Measurements from ENCODE around the gene BCL11B.

The BCL11B gene

DNA sequence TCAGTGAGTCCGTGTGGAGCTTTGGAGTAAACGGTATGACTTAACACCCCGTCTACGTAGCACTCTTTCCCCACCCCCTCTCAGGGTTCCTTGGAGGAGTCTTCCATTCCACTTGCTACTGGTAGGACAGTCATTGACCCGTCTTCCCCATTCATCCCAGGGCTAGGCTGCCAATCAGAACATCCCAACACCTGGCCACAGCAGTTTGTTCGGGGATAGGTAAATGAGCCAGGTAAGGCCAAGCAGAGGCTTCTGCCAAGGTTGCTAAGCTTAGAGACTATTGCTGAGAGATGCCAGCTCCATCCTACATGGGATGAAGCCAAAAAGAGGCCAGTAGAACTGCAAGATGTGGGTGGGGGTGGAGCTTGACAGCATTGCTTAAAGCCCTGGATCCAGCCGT is 130.8 kb downstream of the BCL11B start:
- H3K4me3 ChIP-seq (ENCODE audit: low read depth, low read length) = no peak overlapping the region

DNA sequence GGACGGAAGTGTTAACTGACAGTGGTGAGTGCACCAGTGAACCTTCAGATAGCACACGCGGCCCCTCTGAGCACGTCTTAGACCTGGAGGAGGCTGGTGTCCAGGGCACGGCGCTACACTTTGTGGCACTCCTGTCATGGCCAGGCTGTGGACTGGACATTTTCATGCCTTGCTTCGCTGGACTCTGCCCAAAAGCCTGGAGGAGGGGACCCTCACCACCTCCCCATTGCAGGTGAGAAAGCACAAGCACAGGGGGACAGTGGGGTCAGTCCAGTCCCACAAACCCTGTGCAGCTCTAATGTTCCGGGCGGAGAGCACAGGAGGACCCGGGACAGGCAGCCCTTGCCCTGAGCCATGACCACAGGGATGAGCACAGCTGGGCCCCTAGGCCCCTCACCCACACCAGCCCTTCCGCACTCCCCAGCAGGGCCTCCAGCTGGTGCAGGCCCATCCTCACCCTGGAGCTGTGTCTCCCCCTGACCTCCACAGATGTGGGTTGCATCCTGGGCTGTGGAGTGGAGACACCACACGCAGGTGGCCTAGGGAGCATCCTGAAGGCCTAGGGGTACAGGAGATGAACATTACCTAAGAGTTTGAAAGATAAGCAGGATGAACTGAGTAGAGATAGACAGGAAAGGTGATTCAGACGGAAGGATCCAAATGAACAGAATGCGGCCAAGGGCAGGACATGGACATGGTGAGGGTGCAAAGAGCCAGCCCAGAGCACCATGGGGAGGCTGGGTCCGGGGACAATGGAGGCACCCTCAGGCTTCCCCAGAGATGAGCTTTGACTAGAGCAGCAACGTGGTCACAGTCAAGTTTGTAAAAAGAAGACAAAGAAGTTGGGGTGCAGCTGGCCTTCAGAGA is 132.8 kb downstream of the BCL11B start:
- H3K4me3 ChIP-seq (ENCODE audit: low read depth, low read length) = no peak overlapping the region

DNA sequence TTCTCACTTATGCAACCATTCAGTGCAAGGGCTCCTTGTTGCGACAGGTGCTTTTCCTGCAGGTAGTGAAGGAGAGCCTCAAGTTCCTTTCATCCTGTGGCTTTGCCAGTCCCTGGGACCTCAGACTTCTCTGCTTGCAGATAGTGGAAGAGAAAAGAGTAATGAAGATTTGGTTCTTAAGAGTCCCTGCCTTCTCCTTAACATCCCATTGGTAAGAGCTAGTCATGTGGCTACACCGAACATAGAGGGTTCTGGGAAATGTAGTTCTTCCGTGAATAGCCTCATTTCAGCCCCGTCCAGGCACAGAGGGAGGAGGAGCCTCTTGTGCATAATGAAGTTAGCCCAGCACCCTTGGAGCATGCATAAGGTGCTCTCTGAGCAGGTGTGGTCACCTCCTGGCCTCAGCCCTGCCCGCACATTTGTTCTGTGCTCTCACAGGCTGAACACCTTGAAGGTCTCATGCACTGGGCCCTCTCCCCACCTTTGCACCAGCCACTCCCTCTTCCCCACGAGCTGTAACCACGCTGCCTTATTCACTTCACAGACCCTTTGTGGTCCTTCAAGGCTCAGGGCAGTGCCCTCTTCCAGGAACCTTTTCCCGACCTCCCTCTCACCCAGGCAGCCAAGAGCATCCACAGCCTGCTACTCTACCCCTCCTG is 134.0 kb downstream of the BCL11B start:
- H3K4me3 ChIP-seq (ENCODE audit: low read depth, low read length) = no peak overlapping the region

DNA sequence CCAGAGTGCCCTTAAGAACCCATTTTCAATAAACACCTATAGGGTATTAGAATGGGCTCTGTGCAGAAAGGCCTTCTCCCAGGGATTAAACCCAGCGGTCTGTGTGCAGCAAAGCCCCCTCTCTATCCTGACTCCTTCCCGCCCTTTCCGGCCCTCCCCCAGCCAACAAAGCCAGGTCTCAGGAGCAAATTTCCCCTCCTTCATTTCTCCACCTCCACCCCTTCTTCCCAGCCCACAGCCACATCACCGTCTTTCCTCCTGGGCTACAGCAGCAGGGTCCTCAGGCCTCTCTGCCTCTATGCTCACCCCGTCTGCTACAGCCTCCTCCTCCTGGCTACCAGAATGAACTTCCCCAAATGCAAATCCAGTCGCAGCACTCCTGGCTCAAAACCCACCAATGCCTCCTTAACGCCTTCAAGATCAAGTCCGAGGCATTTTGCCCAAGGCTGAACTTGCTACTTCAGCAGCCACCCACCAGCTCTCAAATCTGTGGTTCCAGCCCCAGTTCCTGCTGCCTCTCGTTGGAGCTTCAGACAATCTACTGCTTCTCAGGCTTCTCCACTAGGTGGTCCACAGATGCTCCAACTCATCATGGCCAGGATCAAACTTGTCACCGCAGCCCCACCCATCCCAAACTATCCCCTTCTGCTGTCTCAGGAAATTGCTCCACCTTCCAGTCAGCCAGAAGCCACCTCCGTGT is 134.8 kb downstream of the BCL11B start:
- no peak overlapping the region for H3K4me3 ChIP-seq (ENCODE audit: low read depth, low read length)

DNA sequence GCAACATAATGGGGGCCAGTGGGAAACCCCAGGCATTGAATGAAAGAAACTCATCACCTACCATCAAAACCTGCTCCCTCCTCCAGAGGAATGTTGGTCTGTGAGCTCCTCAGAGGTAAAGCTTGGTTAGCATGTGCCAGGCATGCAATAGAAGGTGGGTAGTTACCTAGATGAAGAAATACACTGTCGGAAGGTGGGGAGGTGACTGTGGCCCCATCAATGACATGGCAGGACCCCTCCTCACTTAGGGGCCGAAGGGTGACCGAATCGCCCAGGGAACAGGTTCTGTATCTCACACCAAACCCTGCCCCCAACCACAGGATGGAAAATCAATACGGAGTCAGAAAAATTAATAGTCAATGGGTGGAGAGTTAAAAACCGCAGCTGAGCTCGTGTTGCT is 135.6 kb downstream of the BCL11B start:
- no peak overlapping the region for H3K4me3 ChIP-seq (ENCODE audit: low read depth, low read length)

DNA sequence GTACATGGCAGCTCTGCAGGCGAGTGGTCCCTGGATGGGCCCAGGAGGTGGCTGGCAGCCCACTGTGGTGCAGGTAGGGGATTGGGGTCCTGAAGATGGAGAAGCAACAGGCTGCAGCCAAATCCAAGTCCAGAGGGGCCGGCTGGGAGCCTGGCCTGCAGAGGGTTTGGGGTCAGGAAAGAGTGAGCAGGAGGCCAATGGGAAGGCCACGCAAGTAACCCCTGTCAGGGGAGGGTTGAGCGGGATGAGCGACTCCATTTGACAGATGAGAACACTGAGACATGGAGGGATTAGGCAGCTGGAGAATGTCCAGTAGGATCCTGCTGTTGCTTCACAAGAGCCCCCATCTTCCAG is 136.0 kb downstream of the BCL11B start:
- H3K4me3 ChIP-seq (ENCODE audit: low read depth, low read length) = no peak overlapping the region

DNA sequence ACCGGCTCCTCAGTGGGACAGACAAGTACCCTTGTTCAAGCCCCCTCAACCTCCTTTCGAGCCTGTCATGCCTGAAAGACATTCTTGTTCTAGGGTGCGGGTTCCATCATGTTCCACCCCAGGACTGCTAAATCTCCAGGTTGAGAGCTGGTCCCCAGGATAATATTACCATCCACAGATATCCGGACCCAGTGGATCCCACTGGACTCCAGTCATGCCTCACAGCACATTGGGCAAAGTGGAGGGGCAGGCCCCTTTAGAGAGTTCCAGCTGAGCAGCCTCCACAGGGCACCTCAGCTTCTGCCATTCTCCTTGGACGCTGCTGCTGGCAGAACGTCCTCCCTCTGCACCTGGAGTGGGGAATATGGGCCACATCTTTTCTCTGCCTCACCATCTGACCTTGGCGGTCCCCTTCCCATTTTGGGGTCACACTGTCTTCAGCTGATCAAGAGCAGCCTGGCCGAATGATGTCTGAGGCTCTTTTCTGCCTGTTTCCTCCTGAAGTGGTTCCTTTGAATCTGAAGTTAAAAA is 137.4 kb downstream of the BCL11B start:
- no peak overlapping the region for H3K4me3 ChIP-seq (ENCODE audit: low read depth, low read length)

DNA sequence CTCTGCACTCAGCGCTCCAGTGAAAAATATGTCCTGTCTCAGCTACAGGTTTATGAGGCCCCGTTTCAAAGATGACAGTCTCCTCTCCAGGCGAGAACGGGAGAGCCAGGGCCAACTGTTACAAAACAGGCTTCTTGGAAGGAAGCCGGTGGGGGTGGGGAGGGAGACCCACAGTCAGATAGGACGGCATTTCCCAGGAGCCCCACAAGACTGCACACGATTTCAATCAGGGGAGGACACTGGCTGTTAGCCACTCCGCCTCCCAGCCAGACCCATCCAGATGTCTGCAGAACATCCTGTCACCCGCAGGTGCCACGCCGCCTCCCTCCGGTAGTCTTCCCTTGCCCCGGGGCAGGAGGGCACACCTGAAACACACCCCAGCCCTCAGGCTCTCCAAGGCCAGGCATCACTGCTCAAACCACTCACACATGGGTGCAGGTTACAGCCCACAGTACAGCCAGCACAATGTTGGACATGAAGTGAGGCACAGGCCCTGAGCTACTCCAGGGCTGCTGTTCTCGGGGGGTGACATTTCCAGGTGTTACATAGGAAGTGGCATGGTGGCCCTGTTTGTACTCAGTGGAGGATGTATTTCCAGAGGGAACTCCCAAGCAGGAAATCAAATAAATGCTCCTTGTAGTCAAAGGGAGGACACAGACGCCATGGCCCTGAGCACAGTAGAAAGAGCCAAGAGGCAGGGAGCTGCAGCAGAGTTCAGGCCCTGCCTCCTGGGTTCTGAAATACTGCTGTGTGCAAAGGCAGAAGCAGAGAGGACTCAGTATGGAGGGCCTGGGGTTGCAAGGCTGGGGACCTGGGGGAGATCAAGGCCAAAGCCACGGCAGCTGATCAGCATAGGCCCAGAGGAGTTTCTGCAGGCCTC is 138.1 kb downstream of the BCL11B start:
- no peak overlapping the region for H3K4me3 ChIP-seq (ENCODE audit: low read depth, low read length)

DNA sequence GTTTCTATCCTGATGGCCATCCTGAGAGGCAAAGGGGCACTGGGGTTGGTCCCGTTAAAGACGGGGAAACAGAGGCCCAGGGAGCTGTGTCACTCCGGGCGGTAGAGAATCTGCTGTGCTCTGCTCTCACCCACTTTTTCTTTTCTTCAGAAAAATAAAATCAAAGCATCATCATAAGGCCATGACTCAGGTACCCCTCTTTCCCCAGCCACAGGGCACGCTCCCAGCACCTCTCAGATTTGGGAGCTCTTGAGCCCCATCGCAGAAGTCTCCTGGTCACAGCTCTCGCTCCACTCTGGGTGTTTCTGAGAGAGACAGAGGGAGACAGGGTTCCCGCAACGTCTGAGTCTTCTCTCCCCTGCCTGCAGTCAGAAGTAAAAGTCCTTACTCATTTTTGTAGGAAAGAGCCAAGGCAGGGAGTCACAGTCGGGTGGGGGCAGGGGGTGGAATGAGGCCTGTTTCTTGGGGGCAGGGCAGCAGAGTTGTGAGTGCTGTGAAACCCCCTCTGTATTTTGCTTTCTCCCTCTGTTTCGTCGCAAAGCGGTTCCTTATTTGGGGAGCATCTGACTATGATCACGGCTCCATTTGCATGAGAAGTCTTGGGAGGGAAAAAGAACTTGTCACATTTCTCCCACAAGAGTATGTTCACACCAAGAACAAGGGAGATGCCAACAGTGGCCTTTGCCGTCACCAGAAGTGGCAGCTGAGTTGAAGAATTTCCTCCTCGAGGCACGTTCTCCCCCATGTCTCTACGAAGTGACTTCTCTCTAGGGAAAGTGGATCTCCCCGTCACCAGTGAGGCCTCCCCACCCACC is 139.0 kb downstream of the BCL11B start:
- no peak overlapping the region for H3K4me3 ChIP-seq (ENCODE audit: low read depth, low read length)

DNA sequence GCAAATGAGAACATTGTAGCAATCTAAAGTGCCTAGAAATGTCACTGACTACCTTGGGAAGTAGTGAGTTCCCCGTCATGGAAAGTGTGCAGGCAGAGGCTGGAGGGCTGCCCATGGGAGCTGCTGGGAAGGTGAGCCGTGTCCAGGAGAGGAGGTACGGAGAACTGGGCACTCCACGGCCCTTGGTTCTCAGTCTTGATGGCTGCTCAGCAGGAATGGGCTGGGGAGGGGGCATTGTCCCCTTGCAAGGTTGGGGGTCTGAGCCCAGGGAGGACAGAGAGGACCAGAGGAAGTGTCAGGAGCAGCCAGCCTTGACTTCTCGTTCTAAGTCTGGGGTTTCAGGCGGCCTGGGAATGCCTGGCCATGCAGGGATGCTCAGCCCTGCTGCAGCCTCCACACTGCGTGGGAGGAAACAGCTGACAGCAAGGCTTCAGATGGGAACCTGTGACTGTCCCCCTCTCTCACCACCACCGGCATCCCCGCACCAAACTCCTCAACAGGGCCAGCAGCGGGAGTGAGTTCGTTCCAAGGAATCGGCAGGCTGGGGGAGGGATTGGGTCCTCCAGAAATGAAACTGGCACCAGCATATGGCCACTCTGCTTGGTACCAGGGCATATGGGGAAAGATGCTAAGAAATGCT is 140.2 kb downstream of the BCL11B start:
- H3K4me3 ChIP-seq (ENCODE audit: low read depth, low read length) = no peak overlapping the region

DNA sequence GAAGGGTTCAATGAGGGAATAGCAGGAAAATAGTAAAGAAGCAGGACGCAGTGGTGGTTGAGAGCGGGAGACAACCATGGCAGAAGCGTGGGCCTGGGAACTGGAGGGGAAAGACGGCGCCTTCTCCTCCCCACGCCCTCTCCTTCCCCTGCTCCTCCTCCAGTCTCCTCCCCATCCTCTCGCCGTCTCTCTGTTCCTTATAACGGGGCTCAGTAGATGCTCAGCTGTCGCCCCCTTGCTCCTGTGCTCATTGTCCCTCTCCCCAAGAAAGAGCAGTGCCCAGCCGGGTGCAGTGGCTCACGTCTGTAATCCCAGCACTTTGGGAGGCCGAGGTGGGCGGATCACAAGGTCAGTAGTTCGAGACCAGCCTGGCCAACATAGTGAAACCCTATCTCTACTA is 142.0 kb downstream of the BCL11B start:
- no peak overlapping the region for H3K4me3 ChIP-seq (ENCODE audit: low read depth, low read length)

DNA sequence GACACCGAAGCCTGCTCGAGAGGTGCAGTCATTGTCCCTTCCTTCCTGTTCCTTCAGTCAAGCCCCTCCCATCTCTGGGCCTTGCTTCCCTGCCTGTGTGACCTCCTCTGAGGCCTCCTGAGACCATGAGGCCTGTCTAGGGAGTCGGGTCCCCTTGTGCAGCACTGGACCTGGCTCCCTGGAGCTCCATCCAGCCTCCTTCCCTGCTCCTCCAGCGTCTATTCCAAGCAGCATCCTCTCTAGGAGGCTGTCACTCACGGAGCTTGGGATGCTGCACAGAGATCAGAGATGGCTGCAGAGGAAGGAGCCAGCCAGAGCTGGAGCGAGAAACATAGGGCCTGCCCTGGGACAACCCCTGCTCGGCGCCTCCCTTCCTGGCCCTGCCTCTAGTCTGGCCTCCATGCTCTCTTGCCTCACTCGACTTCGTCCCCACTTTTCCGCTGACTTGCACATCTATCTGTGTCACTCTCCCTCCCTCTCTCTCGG is 142.7 kb downstream of the BCL11B start:
- no peak overlapping the region for H3K4me3 ChIP-seq (ENCODE audit: low read depth, low read length)

DNA sequence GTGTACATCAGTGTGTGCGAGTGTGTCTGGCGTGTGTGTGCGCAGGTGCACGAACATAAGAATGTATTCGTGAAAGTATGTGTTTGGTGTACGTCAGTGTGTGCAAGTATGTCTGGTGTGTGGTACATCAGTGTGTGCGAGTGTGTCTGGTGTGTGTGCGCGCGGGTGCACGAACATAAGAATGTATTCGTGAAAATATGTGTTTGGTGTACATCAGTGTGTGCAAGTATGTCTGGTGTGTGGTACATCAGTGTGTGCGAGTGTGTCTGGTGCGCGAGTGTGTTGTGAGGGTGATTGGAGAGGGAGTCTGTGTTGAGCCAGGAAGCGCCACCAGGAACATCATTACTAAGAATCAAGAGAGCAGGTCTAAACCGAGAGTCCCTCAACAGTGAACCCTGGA is 143.8 kb downstream of the BCL11B start:
- no peak overlapping the region for H3K4me3 ChIP-seq (ENCODE audit: low read depth, low read length)

DNA sequence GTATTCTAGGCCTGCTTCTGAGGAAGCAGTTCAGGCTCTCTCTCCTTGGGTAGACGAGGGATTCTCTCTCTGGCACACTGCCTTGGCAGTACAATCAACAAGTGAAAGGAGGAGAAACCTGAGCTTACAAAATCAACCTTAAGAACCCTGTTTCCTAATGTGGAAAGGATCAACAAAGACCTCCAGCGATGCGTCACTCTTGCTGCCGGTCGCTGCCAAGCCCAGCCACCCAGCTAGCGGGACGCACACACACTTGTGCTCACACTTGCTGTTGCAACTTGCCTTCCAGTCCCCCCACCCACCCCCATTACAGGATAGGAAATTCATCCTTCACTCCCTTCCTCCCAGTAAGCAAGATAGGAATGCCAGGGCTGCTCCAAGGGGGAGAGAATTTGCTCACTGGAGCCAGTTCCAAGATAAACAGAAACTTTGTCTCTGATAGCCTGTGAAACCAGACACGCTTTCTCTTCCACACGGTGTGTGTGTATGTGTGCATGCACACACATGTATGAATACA is 144.3 kb downstream of the BCL11B start:
- no peak overlapping the region for H3K4me3 ChIP-seq (ENCODE audit: low read depth, low read length)

DNA sequence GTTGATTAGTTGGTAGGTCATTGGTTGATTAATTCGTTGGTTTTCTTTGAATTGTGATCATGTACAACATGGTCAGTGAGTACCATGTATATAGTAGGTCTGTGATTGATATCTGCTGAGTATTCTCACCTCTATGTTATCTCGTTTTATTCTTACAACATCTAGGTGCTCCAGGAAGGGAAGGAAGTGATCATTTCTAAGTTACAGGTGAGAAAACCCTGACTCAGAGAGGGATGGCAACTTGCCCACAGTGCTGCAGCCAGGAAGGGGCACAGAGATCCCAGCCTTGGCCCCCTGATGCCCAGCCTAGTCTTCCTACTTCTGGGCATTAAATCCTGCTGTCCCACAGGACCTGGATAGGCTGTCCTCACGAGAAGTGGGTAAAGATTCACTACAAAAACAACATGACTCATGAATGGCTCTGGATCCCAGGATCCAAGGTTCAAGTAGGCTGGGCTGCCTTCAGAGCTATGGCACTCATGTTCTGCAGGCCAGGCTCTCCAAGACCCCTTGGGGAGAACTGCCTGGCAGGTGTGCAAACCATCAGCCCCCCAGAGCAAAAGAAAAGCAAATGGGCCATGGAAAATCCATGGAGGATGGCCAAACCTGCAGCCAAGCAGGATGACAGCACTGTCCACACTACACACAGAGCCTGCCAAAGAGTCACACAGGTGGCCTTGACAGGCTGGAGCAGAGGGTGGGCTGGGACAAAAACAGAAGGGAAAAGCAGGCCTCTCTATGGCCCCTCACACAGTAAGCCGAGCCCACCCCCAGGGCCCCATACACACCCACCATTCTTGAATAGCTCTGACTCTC is 146.2 kb downstream of the BCL11B start:
- H3K4me3 ChIP-seq (ENCODE audit: low read depth, low read length) = no peak overlapping the region

DNA sequence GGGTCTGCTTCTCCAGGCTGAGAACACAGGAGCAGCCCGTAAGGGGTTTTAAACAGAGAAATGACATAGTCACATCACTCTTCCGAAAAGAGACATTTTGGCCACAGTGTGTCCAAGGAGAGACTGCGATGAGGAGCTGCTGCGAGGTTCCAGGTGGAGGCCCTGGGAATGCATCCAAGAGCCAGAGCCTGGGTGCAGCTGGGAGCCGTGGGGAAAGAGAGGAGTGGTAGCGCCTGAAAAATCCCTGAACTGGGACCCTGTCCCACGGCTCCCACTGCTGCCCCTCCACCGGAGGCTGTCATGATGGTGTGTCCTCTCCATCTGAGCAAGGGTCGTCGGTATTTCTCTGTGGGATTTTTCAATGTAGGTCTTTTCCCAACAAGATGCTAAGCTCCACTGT is 146.9 kb downstream of the BCL11B start:
- H3K4me3 ChIP-seq (ENCODE audit: low read depth, low read length) = no peak overlapping the region

DNA sequence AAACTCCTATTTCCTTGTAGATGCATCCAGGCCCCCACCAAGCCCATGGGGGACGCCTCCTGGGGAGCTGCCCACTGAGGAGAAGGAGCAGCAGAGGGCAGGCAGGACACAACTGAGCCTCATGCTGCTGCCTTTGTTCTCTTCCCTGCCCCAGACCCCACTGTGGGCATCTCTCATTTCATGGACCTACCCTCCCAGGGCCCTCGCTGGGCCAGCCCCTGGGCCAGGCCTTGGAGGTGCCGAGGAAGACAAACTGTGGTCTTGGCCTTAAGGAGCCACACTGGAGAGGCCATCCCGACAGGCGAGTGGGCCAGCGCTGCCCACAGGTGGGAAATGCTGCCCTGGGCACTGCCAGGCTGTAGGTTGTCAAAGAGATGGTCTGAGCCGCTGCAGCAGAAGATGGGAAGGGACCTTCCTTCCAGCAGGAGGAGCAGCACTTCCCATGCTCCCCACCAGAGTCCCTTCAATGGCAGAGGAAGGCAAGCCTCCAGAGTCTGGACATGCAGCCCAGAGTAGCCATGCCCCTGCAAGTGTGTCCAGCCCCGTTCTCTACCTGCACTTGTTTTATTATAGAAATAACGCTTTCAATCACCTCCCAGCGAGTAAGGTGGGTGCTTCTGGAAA is 147.4 kb downstream of the BCL11B start:
- H3K4me3 ChIP-seq (ENCODE audit: low read depth, low read length) = no peak overlapping the region

All from iPS-11a (cell line).